ENCODE measurements around the gene MIA2. TPM values are rescaled to one million over a fixed set of nuclear protein-coding genes. Genes with fewer than 3 reads are reported as not detected.
"Not testable (repeated sequence)": the region's sequence is repeated elsewhere in the genome, so short reads cannot be mapped to it uniquely, and the experiment has no call there.

Gene MIA2
- total RNA-seq, 1 experiment from 2014 or later: 15.0 TPM

GRCh38 chr14:39219075-39219499 is 14.6 kb upstream of the MIA2 start:
- Histone ChIP-seq H2BK5ac (ENCODE audit: insufficient read length, low read length) (no peak overlapping the region), H3K23ac (ENCODE audit: insufficient read length, low read depth, low read length) (no peak overlapping the region), H2BK12ac (ENCODE audit: insufficient read length, low read depth, low read length) (no peak overlapping the region), H3K79me1 (ENCODE audit: insufficient read depth, low read depth, low read length, poor library complexity, severe bottlenecking) (no peaks in the 10 kb centered on the region), H4K20me1 (ENCODE audit: control insufficient read depth, insufficient read depth, insufficient read length) (no peaks in the 10 kb centered on the region), H2BK120ac (ENCODE audit: low read depth, low read length, poor library complexity, severe bottlenecking) (no peak overlapping the region), H3K79me2 (ENCODE audit: insufficient read depth, low read length) (no peaks in the 10 kb centered on the region), H3K4me2 (ENCODE audit: insufficient read depth, insufficient read length, low read length) (no peak overlapping the region), H3T11ph (ENCODE audit: low read length) (no peak overlapping the region), H2AK5ac (ENCODE audit: insufficient read length, low read length) (no peak overlapping the region), H3K9ac (ENCODE audit: extremely low read depth, insufficient read length, low read length) (no peak overlapping the region), H3K56ac (ENCODE audit: insufficient read length, low read depth, low read length) (no peak overlapping the region), H2AFZ (ENCODE audit: low read length) (no peak overlapping the region), H3K4me1 (ENCODE audit: insufficient read depth, low read length) (no peaks in the 10 kb centered on the region; the same call in 1 of the 2 replicates), H3K23me2 (ENCODE audit: insufficient read length, low read depth, low read length, poor library complexity, severe bottlenecking) (no peaks in the 10 kb centered on the region), H4K5ac (ENCODE audit: insufficient read length, low read depth, low read length) (no peak overlapping the region), H3K27me3 (ENCODE audit: insufficient read depth, low read length) (no peaks in the 10 kb centered on the region), H3K9me3 (ENCODE audit: control insufficient read depth, low read depth, low read length) (no peaks in the 10 kb centered on the region), H3K27ac (ENCODE audit: insufficient read length, low read depth, low read length) (no peak overlapping the region), H3K14ac (ENCODE audit: insufficient read depth, low read length) (no peak overlapping the region), H3K4ac (ENCODE audit: low read depth, low read length) (no peak overlapping the region), H2BK15ac (ENCODE audit: low read depth, low read length) (no peak overlapping the region), H4K8ac (replicated peaks; ENCODE audit: insufficient read length, low read depth, low read length) (no peak overlapping the region), H3K18ac (ENCODE audit: insufficient read length, low read depth, low read length) (no peak overlapping the region), H4K91ac (ENCODE audit: insufficient read length, low read depth, low read length) (no peak overlapping the region), H2BK20ac (ENCODE audit: low read depth, low read length, poor library complexity, severe bottlenecking) (no peak overlapping the region)
- H3K27me3 Mint-ChIP-seq (ENCODE audit: low read depth): no peaks in the 10 kb centered on the region
- no peak for TF ChIP-seq CTCF (conservative IDR thresholded peaks at IDR 0.05)
- no peaks in the 10 kb centered on the region for H3K36me3 Mint-ChIP-seq (ENCODE audit: insufficient read depth in 1 of 3, low read depth in 3 of 3)
- H3K9me3 Mint-ChIP-seq: no peaks in the 10 kb centered on the region
- no peak for DNase-seq
- H3K4me3 Mint-ChIP-seq: no peak overlapping the region
- H3K27ac Mint-ChIP-seq: no peak overlapping the region
- WGBS (ENCODE audit: extremely low coverage, insufficient read length, low lambda C conversion rate): no CpG with 5 or more reads among the region's 3 CpGs
- peaks cover 6 to 8% of the 10 kb centered on the region in 2 experiments; a peak in 3 of 4 replicates for H3K4me1 Mint-ChIP-seq

GRCh38 chr14:39220473-39220872 is 13.2 kb upstream of the MIA2 start:
- not testable (repeated sequence) for H2AFZ ChIP-seq (ENCODE audit: low read length); H2BK120ac ChIP-seq (ENCODE audit: low read depth, low read length, poor library complexity, severe bottlenecking); H3K9me3 ChIP-seq (ENCODE audit: control insufficient read depth, low read depth, low read length); H3K23me2 ChIP-seq (ENCODE audit: insufficient read length, low read depth, low read length, poor library complexity, severe bottlenecking); H3K4me1 Mint-ChIP-seq; H3K18ac ChIP-seq (ENCODE audit: insufficient read length, low read depth, low read length); H3K27ac ChIP-seq (ENCODE audit: insufficient read length, low read depth, low read length); H3K27me3 ChIP-seq (ENCODE audit: insufficient read depth, low read length); H4K20me1 ChIP-seq (ENCODE audit: control insufficient read depth, insufficient read depth, insufficient read length); H3K4me1 ChIP-seq (ENCODE audit: insufficient read depth, low read length); H3K23ac ChIP-seq (ENCODE audit: insufficient read length, low read depth, low read length); H3K4me2 ChIP-seq (ENCODE audit: insufficient read depth, insufficient read length, low read length); H3K79me2 ChIP-seq (ENCODE audit: insufficient read depth, low read length); H3K4me3 Mint-ChIP-seq; H2AK5ac ChIP-seq (ENCODE audit: insufficient read length, low read length); H4K8ac ChIP-seq (replicated peaks; ENCODE audit: insufficient read length, low read depth, low read length); H3K27ac Mint-ChIP-seq; H3K36me3 Mint-ChIP-seq (ENCODE audit: insufficient read depth in 1 of 3, low read depth in 3 of 3); H3K79me1 ChIP-seq (ENCODE audit: insufficient read depth, low read depth, low read length, poor library complexity, severe bottlenecking); H3K14ac ChIP-seq (ENCODE audit: insufficient read depth, low read length); H3K9me3 Mint-ChIP-seq; H3T11ph ChIP-seq (ENCODE audit: low read length); H3K56ac ChIP-seq (ENCODE audit: insufficient read length, low read depth, low read length); H3K27me3 Mint-ChIP-seq (ENCODE audit: low read depth); DNase-seq; H4K5ac ChIP-seq (ENCODE audit: insufficient read length, low read depth, low read length); H3K4ac ChIP-seq (ENCODE audit: low read depth, low read length); H2BK12ac ChIP-seq (ENCODE audit: insufficient read length, low read depth, low read length); H2BK5ac ChIP-seq (ENCODE audit: insufficient read length, low read length); H2BK20ac ChIP-seq (ENCODE audit: low read depth, low read length, poor library complexity, severe bottlenecking); H4K91ac ChIP-seq (ENCODE audit: insufficient read length, low read depth, low read length); H2BK15ac ChIP-seq (ENCODE audit: low read depth, low read length); H3K9ac ChIP-seq (ENCODE audit: extremely low read depth, insufficient read length, low read length)
- WGBS (ENCODE audit: extremely low coverage, insufficient read length, low lambda C conversion rate): no CpG with 5 or more reads among the region's 1 CpG
